ENCODE results near the gene RUNX2. TPM values are rescaled to one million over a fixed set of nuclear protein-coding genes. Genes with fewer than 3 reads are reported as not detected.

The RUNX2 gene
- polyA plus RNA-seq, 1 donor (not counting 4 experiments of a cell fraction or from before 2014, with no cell fraction given), result 1.4 TPM

DNA sequence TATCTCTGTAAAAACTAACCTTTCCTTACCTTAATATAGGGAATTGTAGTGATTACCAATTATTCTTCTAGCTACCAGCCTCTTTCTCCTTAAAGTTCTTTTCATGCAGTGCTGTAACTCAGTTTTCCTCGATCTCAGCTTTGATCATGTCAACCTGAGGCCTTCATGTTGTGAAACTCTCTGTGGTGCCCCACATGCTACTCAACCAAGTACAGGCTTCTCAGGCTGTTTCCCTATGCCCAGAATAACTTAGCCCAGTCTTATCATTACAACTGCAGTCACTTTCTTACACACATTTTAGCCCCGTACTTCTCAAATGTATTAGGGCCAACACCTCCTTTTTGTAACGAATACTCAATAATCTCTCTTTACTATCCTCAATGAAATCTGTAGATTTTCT, 139.7 kb downstream of the RUNX2 start:
- H3K4me3 ChIP-seq (ENCODE audit: control insufficient read depth in 2 of 3, extremely low read depth in 1 of 3, insufficient read depth in 2 of 3, low read depth in 1 of 3, low read length in 3 of 3), result no peak overlapping the region
- H3K27ac ChIP-seq (ENCODE audit: control insufficient read depth, insufficient read depth, low read length), result no peak overlapping the region
- dilution Hi-C loops (cut with MboI; ENCODE audit: extremely low pct_ligation_motif_present, low sequenced_read_pairs), result no loop called here
- H3K4me2 ChIP-seq (ENCODE audit: control insufficient read depth, extremely low read depth, insufficient read depth, low read depth, low read length), result no peak overlapping the region
- FAIRE-seq, result no peak
- no peaks in the 10 kb centered on the region for H3K79me2 ChIP-seq (ENCODE audit: control insufficient read depth, insufficient read depth, low read length)
- no peak for DNase-seq (ENCODE audit: low read depth, low spot score)
- H2AFZ ChIP-seq (ENCODE audit: control insufficient read depth, low read length), result no peak overlapping the region
- H3K27me3 ChIP-seq (ENCODE audit: control insufficient read depth, extremely low read depth, insufficient read depth, low read length), result no peaks in the 10 kb centered on the region
- no peaks in the 10 kb centered on the region for H4K20me1 ChIP-seq (ENCODE audit: control insufficient read depth, extremely low read depth, insufficient read depth, low read length)
- H3K9me1 ChIP-seq (ENCODE audit: control insufficient read depth, extremely low read depth, insufficient read depth, low read length), result no peaks in the 10 kb centered on the region
- no peak overlapping the region for H3K9ac ChIP-seq (ENCODE audit: control insufficient read depth, extremely low read depth, insufficient read depth, low read length)
- TF ChIP-seq, protein P1, sequence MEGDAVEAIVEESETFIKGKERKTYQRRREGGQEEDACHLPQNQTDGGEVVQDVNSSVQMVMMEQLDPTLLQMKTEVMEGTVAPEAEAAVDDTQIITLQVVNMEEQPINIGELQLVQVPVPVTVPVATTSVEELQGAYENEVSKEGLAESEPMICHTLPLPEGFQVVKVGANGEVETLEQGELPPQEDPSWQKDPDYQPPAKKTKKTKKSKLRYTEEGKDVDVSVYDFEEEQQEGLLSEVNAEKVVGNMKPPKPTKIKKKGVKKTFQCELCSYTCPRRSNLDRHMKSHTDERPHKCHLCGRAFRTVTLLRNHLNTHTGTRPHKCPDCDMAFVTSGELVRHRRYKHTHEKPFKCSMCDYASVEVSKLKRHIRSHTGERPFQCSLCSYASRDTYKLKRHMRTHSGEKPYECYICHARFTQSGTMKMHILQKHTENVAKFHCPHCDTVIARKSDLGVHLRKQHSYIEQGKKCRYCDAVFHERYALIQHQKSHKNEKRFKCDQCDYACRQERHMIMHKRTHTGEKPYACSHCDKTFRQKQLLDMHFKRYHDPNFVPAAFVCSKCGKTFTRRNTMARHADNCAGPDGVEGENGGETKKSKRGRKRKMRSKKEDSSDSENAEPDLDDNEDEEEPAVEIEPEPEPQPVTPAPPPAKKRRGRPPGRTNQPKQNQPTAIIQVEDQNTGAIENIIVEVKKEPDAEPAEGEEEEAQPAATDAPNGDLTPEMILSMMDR (optimal IDR thresholded peaks at IDR 0.05 in 1 of 3, IDR thresholded peaks at IDR 0.05 in 1 of 3, conservative IDR thresholded peaks at IDR 0.05 in 1 of 3; ENCODE audit: extremely low read depth in 1 of 3, insufficient read depth in 2 of 3, low read length in 3 of 3), result no peak
- TF ChIP-seq EZH2 (IDR thresholded peaks at IDR 0.05; ENCODE audit: low read length), result no peak
- no peaks in the 10 kb centered on the region for H3K9me3 ChIP-seq (ENCODE audit: control insufficient read depth, low read depth, low read length)
- H3K36me3 ChIP-seq (ENCODE audit: control insufficient read depth in 2 of 2, extremely low read depth in 1 of 2, insufficient read depth in 2 of 2, low read length in 2 of 2), result no peaks in the 10 kb centered on the region
- H3K4me1 ChIP-seq (ENCODE audit: control insufficient read depth, extremely low read depth, insufficient read depth, low read length), result no peaks in the 10 kb centered on the region

DNA sequence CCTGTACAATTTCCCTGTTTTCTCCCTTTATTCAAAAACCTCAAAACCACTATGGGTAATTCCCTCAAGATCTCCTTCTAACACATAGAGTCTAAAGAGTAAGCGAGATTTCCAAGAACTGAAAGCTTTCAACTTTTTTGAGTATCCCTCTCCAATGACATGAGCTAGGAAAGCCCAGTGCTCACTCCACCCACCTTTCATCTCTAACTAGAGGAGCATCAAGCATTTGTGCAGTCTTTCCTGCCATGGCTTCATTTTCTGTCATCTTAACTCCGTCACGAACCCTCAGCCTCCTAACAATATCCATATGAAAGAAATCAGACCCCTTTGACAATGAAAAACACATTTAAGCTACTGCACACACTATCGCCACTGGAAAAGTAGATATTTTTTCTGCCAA, 141.5 kb downstream of the RUNX2 start:
- no peaks in the 10 kb centered on the region for H4K20me1 ChIP-seq (ENCODE audit: control insufficient read depth, extremely low read depth, insufficient read depth, low read length)
- no peak overlapping the region for H3K4me2 ChIP-seq (ENCODE audit: control insufficient read depth, extremely low read depth, insufficient read depth, low read depth, low read length)
- no peaks in the 10 kb centered on the region for H3K4me1 ChIP-seq (ENCODE audit: control insufficient read depth, extremely low read depth, insufficient read depth, low read length)
- TF ChIP-seq EZH2 (IDR thresholded peaks at IDR 0.05; ENCODE audit: low read length), result no peak
- TF ChIP-seq, protein P1 (optimal IDR thresholded peaks at IDR 0.05 in 1 of 3, IDR thresholded peaks at IDR 0.05 in 1 of 3, conservative IDR thresholded peaks at IDR 0.05 in 1 of 3; ENCODE audit: extremely low read depth in 1 of 3, insufficient read depth in 2 of 3, low read length in 3 of 3), result no peak
- H2AFZ ChIP-seq (ENCODE audit: control insufficient read depth, low read length), result no peak overlapping the region
- H3K9me1 ChIP-seq (ENCODE audit: control insufficient read depth, extremely low read depth, insufficient read depth, low read length), result no peaks in the 10 kb centered on the region
- DNase-seq (ENCODE audit: low read depth, low spot score) (no peak), FAIRE-seq (no peak)
- H3K9ac ChIP-seq (ENCODE audit: control insufficient read depth, extremely low read depth, insufficient read depth, low read length), result no peak overlapping the region
- no peaks in the 10 kb centered on the region for H3K9me3 ChIP-seq (ENCODE audit: control insufficient read depth, low read depth, low read length)
- no peaks in the 10 kb centered on the region for H3K36me3 ChIP-seq (ENCODE audit: control insufficient read depth in 2 of 2, extremely low read depth in 1 of 2, insufficient read depth in 2 of 2, low read length in 2 of 2)
- no peaks in the 10 kb centered on the region for H3K79me2 ChIP-seq (ENCODE audit: control insufficient read depth, insufficient read depth, low read length)
- no peak overlapping the region for H3K4me3 ChIP-seq (ENCODE audit: control insufficient read depth in 2 of 3, extremely low read depth in 1 of 3, insufficient read depth in 2 of 3, low read depth in 1 of 3, low read length in 3 of 3)
- H3K27ac ChIP-seq (ENCODE audit: control insufficient read depth, insufficient read depth, low read length), result no peak overlapping the region
- no peaks in the 10 kb centered on the region for H3K27me3 ChIP-seq (ENCODE audit: control insufficient read depth, extremely low read depth, insufficient read depth, low read length)
- dilution Hi-C loops (cut with MboI; ENCODE audit: extremely low pct_ligation_motif_present, low sequenced_read_pairs), result no loop called here
